ENCODE measurements around the gene TSC22D4. TPM values are rescaled to one million over a fixed set of nuclear protein-coding genes. Genes with fewer than 3 reads are reported as not detected.
"Not testable (repeated sequence)": the region's sequence is repeated elsewhere in the genome, so short reads cannot be mapped to it uniquely, and the experiment has no call there.

The TSC22D4 gene
- polyA plus RNA-seq (ENCODE audit: insufficient read length in 4 of 4) = 10 to 100 TPM; 35.1 to 58.3 (median 39.1) TPM

DNA sequence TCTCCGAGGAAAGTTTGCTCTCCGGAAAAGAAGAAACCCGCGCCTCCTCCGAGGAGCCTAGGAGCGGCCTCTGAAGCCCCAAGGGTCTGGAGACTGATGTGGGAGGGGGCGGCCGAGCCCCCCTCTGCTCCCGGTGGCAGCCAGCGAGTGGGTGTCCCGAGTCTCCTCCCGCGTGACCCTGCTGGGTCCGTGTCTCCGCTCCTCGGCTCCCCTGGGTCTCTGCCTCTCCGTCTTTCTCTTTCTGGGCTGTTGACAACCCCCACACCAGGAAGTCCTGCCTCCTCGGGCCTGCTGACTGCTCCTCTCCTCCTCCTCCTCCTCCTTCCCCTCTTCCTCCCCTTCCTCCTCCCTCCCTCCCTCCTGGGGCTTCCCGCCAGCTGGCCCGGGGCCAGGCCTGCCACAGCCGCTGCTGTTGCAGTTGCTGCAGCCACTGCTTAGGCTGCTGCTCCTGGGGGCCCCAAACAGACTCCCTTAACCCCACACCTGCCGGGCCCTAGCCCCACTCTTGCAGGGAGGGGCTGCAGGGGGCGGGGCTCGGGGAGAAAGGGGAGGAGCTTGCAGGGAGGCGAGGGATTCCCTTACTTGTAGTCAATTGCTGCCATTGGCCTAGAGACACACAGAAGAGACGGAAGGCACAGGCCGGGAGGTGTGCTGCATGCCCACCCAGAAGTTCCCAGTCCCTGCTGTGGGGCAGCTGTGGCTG, at the start of gene TSC22D4:
Gene TSC22D4 (minus strand): TSS at position 257 of the 703 bp plus-strand sequence. CDS start 1,176 bp downstream, outside the sequence.
- DNase-seq (ENCODE audit: low read depth in 4 of 4, low spot score in 3 of 4) = peak; percentile 78 to 87 (median 84)

DNA sequence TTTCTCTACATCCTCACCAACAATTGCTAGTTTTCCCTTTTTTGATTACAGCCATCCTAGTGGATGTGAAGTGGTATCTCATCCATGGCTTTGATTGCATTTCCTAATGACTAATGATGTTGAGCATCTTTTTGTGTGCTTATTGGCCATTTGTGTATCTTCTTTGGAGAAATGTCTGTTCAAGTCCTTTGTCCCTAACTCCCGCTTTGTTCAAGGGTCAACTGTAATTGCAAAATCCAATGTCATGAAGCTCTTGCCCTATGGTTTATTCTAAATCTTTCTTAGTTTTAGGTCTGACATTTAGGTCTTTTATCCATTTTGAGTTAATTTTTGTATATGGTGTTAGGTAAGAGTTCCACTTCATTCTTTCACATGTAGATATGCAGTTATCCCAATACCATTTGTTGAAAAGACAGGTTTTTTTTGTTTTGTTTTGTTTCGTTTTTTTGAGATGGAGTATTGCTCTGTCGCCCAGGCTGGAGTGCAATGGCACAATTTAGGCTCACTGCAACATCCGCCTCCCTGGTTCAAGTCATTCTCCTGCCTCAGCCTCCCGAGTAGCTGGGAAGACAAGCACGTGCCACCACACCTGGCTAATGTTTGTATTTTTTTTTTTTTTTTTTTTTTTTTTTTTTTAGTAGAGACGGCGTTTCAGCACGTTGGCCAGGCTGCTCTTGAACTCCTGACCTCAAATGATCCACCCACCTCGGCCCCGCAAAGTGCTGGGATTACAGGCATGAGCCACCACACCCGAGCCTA, 49.3 kb upstream of the TSC22D4 start:
- DNase-seq (ENCODE audit: low read depth in 4 of 4, low spot score in 3 of 4) = not testable (repeated sequence)

DNA sequence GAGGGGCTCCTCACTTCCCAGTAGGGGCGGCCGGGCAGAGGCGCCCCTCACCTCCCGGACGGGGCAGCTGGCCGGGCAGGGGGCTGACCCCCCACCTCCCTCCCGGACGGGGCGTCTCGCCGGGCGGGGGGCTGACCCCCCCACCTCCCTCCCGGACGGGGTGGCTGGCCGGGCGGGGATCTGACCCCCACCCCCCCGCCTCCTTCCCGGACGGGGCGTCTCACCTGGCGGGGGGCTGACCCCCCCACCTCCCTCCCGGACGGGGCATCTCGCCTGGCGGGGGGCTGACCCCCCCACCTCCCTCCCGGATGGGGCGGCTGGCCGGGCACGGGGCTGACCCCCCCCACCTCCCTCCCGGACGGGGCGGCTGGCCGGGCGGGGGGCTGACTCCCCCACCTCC, 44.2 kb upstream of the TSC22D4 start:
- not testable (repeated sequence) for DNase-seq (ENCODE audit: low read depth in 4 of 4, low spot score in 3 of 4)

DNA sequence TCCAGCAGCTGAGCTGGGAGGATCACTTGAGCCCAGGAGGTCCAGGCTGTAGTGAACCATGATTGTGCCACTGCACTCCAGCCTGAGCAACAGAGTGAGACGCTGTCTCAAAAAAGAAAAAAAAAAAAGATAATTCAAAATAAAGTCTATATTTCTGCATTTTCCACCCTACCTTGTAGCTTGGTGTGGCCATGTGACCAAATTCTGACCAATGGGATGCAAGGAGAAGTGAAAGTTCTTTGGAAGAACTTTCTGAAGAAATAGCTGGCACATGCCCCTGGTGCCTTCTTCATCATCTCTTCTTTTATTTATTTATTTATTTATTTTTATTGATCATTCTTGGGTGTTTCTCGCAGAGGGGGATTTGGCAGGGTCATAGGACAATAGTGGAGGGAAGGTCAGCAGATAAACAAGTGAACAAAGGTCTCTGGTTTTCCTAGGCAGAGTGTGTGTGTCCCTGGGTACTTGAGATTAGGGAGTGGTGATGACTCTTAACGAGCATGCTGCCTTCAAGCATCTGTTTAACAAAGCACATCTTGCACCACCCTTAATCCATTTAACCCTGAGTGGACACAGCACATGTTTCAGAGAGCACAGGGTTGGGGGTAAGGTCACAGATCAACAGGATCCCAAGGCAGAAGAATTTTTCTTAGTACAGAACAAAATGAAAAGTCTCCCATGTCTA, 43.0 kb upstream of the TSC22D4 start:
- DNase-seq (ENCODE audit: low read depth in 4 of 4, low spot score in 3 of 4) = not testable (repeated sequence)

DNA sequence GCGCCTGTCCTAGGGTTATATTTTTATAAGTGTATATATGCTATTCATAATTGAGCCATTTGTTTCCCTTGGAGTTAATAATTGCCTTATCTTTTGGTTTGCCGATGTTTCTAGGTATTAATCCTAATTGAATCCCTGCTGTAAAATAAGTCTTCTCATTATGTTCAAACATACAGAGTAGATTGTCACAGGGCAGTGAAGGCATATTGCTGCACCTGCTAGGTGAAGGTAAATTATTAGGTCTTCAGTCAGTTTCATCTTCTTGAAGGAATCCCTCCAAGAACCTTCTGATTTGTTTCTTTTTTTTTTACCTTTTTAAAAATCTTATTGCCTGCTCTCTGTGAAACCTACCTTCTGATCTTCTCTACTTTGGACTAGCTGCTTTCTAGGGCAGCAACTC, 42.1 kb upstream of the TSC22D4 start:
- DNase-seq (ENCODE audit: low read depth in 4 of 4, low spot score in 3 of 4) = no peak

DNA sequence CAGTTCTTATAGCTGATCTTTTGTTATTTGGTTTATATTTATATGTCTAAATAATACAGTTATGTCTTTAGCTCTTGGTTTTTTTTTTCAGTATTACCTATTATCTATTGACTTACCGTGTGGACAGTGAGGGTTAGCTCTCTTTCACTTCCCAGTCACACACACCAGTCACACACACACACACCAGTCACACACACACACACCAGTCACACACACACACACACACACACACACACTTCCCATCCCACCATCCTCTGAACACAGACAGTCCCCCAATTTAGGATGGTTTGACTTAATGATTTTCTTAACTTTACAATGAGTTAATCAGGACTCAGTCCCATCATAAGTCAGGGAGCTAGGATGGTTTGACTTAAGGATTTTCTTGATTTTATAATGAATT, 41.1 kb upstream of the TSC22D4 start:
- no peak for DNase-seq (ENCODE audit: low read depth in 4 of 4, low spot score in 3 of 4)

DNA sequence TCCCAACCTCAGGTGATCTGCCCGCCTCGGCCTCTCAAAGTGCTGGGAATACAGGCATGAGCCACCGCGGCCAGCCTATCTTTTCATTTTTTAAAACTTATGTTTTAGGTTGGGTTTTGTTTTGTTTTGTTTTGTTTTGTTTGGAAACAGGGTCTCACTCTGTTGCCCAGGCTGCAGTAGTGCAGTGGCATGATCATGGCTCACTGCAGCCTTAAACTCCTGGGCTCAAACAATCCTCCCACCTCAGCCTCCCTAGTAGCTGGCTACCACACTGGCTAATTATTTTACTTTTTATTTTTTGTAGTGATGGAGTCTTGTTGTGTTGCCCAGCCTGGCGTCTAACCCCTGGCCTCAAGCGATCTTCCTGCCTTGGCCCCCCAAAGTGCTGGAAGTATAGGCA, 40.6 kb upstream of the TSC22D4 start:
- no peak for DNase-seq (ENCODE audit: low read depth in 4 of 4, low spot score in 3 of 4)

DNA sequence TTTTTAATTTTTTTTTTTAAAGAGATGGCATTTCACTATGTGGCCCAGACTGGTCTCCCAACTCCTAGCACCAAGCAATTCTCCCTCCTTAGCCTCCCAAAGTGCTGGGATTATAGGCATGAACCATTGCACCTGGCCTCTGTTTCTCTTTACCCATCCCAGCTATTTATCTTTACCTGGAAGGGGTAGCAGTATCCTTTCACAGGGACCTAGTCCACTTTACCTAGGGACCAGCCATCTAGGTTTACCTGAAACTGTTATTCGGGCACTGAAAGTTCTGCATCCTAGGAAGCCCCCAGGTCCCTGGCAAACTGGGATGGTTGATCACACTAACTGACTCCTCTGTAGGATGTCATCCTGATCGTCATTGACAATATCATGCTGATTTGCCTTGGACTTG, 38.3 kb upstream of the TSC22D4 start:
- DNase-seq (ENCODE audit: low read depth in 4 of 4, low spot score in 3 of 4) = no peak

DNA sequence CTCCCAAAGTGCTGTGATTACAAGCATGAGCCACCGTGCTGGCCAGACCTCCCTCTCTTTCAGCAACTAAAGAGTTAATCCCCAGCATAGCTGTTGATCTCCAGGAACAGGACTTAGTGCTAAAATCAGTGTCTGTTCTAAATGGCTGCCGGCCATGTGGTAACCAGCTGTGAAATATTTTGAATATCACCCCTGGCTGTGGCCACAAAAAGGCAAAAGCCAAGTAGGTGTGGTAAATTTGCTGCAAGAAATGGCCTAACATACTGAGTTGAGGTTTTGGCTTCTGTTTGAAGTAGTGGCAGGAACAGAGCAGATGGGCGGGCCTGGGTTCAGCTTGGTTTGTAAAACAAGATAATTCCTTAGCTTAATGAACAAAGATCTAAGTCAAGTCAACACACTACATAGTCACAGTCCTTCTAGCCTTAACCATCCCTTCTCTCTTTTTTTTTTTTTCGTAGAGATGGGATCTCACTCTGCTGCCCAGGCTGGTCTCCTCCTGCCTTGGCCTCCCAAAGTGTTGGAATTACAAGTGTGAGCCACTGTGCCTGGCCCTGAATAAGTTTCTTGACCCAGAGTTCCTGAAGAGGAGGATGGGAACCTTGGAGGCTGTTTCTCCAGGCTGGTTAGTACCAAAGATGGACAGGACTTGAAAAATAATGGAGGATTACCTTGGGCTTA, 37.3 kb upstream of the TSC22D4 start:
- DNase-seq (ENCODE audit: low read depth in 4 of 4, low spot score in 3 of 4) = no peak

DNA sequence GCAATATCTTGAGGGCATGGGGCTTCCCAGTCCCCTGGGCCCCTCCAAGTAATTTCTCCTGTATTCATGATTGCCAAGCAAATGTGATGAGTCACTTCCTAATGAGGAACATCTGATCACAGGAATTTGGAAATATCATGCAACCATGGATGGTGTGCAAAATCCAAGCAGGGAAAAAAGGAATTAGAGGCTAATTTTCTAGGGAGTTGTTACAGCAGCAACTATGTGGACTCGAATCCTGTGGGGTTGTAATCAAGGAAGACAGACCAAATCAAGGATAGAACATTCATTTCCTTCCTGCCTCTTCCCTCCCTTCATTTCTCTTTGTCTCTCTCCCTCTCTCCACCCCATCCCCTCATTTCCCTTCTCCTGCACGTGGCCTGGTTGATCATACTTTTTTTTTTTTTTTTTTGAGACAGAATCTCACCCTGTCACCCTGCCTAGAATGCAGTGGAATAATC, 36.1 kb upstream of the TSC22D4 start:
- DNase-seq (ENCODE audit: low read depth in 4 of 4, low spot score in 3 of 4) = no peak

DNA sequence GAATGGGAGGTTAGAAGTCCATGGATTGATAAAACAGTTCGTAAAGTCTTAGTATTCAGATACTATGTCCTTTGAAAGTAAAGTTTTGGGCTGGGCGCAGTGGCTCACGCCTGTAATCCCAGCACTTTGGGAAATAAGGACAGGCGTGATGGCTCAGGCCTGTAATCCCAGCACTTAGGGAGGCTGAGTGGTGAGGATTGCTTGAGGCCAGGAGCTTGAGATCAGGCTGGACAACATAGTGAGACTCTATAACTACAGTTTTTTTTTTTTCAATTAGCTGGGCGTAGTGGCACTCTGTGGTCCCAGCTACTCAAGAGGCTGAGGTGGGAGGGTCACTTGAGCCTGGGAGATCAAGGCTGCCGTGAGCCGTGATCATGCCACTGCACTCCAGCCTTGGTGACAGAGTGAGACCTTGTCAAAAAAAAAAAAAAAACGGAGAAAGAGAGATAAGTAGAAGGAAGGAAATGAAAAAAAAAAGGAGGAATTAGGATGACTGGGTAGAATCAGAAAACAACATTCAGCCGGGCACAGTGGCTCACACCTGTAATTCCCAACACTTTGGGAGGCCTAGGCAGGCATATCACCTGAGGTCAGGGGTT, 34.3 kb upstream of the TSC22D4 start:
- no peak for DNase-seq (ENCODE audit: low read depth in 4 of 4, low spot score in 3 of 4)

DNA sequence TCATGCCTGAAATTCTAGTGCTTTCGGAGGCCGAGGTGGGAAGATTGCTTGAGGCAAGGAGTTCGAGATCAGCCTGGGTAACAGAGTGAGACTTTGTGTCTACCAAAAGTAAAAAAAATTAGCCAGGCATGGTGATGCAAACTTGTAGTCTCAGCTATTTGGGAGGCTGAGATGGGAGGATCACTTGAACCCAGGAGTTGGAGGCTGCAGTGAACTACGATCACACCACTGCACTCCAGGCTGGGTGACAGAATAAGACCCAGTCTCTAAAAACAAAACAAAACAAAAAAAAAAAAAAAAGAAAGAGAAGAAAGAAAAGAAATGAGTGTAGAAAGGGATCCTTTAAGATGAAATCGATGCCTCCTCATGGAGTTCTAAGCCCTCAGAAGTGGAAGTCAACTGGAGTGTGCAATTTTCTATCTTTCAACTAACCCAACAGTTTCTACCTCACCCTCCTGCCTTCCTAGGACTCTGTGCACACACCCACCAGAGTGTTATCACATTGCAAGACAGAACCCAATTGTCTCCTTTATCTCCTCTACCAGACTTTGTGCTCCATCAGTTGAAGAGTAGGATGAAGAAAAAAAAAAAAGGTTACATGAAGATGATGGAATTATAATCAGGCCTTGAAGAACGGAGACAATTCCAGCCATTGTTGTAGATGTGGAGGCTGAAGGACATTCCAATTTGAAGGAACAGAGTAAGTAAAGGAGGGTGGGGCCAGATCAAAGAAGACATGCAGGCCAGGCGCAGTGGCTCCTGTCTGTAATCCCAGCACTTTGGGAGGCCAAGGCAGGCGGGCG, 31.6 kb upstream of the TSC22D4 start:
- no peak for DNase-seq (ENCODE audit: low read depth in 4 of 4, low spot score in 3 of 4)

DNA sequence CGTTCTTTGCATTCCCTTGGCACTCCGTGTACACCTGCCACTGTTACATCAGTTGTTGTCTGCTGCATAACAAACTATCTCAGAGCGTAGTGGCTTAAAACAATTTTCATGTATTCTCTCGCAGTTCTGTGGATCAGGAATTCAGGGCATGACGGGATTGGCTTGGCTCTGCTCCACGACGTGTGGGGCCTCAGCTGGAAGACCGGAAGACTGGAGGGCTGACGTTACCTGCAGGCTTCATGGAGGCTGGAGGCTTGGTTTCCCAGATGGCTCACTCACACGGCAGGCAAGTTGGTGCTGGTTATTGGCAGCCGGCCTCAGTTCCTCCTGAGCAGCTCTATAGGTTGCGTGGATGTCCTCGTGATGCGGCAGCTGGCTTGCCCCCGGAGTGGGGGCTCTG, 30.2 kb upstream of the TSC22D4 start:
- DNase-seq (ENCODE audit: low read depth in 4 of 4, low spot score in 3 of 4) = no peak

DNA sequence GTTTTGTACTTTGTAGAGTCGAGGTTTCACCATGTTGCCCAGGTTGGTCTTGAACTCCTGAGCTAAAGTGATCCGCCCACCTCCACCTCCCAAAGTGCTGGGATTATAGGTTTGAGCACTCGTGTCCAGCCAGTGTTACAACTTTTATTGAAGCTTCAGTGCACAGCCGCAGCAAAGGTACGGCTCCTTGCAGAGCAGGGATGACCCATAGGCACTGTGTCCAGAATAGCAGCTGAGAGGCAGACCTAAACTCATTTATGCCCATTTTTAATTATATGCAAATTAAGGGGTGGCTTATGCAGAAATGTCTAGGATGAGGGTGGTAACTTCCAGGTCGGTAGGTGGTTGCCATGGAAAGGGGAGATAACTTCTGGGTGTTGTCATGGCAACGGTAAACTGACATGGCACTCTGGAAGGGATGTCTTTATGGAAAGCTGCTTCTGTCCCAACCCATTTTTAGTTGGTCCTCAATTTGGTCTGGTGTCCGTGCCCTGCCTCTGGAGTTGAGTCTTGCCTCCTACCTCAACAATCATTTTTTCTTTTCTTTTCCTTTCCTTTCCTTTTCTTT, 27.4 kb upstream of the TSC22D4 start:
- no peak for DNase-seq (ENCODE audit: low read depth in 4 of 4, low spot score in 3 of 4)

DNA sequence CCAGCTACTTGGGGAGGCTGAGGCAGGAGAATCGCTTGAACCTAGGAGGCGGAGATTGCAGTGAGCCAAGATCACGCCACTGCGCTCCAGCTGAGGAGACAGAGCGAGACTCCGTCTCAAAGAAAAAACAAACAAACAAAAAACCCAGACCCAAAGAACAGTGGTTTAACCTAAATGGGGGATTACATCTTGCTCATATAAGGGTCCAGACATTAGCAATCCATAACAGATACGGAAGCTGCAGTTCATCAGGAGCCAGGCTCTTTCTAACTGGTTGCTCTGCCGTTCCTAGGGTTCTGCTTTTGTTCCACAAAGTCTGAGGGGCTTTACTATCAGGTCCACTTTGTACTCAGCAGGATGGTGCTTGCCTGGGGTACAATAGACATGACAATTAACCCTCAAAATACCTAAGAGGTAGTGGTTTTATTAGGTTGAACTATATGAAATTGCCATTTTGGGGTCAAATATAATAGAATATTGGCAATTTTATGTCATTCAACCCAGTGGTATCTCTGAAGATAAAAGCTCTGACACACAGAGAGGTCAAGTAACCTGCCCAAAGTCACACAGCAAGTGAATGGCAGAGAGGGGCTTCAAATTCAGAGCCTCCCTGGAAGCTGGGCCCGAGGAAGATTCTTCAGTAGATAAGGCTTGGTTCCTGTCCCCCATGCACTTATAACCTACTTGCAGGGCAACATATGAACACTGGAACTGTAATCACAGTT, 26.0 kb upstream of the TSC22D4 start:
- DNase-seq (ENCODE audit: low read depth in 4 of 4, low spot score in 3 of 4) = no peak

DNA sequence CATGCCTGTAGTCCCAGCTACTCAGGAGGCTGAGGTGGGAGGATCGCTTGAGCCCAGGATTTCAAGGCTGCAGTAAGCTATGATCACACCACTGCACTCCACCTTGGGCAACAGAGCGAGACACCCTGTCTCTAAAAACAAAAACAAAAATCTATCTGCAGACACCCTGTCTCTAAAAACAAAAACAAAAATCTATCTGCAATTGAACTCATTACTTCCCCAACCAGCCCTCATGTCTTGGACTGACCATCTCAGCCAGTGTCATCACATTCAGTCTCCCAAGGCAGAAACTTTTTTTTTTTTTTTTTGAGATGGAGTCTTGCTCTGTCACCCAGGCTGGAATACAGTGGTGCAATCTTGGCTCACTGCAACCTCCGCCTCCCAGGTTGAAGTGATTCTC, 25.0 kb upstream of the TSC22D4 start:
- not testable (repeated sequence) for DNase-seq (ENCODE audit: low read depth in 4 of 4, low spot score in 3 of 4)

DNA sequence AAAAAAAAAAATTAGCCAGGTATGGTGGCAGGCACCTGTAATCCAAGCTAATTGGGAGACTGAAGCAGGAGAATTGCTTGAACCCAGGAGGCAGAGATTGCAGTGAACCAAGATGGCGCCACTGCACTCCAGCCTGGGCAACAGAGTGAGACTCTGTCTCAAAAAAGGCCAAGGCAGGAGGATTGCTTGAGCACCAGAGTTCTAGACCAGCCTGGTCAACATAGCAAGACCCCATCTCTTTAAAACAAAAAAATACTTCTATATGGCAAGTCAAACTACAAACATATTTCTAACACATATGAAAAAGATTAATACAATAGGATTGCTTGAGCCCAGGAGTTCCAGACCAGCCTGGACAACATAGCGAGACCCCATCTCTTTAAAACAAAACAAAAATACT, 21.7 kb upstream of the TSC22D4 start:
- DNase-seq (ENCODE audit: low read depth in 4 of 4, low spot score in 3 of 4) = not testable (repeated sequence)

DNA sequence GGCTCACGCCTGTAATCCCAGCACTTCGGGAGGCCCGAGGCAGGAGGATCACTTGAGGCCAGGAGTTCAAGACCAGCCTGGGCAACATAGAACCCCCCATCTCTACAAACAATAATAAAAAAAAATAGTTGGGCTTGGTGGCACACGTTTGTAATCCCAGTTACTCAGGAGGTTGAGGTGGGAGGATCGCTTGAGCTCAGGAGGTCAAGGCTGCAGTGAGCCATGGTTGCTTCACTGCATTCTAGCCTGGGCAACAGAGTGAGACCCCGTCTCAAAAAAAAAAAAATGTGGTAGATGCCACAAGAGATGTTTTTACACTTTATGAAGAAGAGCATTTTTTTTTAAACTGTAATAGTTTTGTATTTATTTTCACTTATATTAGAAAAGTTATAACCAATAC, 17.5 kb upstream of the TSC22D4 start:
- no peak for DNase-seq (ENCODE audit: low read depth in 4 of 4, low spot score in 3 of 4)

Measured in right renal pelvis (tissue), 4 donors.